ENCODE results near the gene CCL3. TPM values are rescaled to one million over a fixed set of nuclear protein-coding genes. Genes with fewer than 3 reads are reported as not detected.

The CCL3 gene
- total RNA-seq, 1 experiment from 2014 or later, result 1.1 TPM

DNA sequence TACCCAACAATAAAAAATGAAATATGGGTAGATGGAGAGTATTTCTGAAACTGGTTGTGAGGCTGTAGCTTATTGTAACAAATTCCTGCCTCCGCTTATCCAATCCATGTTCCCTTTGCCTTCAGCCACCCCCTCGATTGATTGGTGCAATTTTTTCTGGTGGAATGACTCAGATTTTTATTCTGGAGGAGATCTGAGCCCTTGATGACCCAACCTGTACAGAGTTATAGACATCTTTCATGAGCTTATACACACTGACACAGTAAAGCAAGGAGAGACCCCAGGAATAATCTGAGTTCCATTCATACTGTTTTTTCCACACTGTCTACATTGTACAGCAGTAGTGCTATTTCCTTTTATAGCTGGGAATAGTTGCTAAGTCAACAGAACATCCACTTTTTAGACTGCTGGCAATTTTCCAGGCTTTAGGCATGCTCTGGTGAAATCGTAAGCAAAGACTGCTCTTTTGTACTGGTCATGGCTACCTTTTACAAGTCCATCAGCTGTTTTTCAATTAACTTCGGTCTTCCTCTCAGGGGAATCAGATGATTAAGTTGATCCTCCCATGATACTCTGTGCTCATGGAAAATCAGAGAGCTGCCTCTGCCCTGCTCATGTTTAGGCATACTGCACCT is 43.8 kb upstream of the CCL3 start:
- BruUV-seq (replicated peaks), result no TSS peak
- intact Hi-C loops (cut with micrococcal nuclease; ENCODE audit: unreplicated experiment), result no loop called here
- no peak overlapping the region for H3K27ac ChIP-seq (ENCODE audit: low read length)

DNA sequence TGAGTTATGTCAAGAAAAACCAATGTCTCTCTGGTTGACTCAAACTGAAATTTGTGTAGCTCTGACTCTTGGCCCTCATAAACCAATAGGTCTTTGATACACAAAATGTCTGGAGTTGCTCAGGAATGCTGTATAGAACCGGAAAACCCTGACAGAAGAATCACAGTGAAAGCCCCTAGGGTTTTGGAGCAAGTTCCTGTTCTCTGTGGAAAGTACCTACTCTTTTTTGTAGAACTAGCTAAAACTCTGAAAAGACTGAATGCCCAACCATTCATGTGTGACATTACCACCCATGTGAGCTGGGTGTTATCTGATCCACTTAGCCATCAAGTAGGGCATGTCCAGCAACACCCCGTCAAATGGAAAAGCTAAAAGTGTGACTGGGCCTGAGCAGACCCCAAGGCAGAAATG is 42.5 kb upstream of the CCL3 start:
- Histone ChIP-seq H3K9me3 (ENCODE audit: control insufficient read depth, insufficient read depth, low read depth, low read length) (no peaks in the 10 kb centered on the region), H3K27ac (ENCODE audit: low read length) (no peak overlapping the region), H3K4me1 (ENCODE audit: control insufficient read depth, insufficient read depth, low read length) (no peaks in the 10 kb centered on the region), H3K27me3 (ENCODE audit: control insufficient read depth, insufficient read depth, low read length) (peaks cover 8% of the 10 kb centered on the region), H3K4me3 (ENCODE audit: low read depth in 2 of 2, low read length in 2 of 2) (no peak overlapping the region), H3K36me3 (ENCODE audit: control insufficient read depth, insufficient read depth, low read length) (no peaks in the 10 kb centered on the region)
- in situ Hi-C loops (cut with HindIII; ENCODE audit: low pct_unique_long_range_greater_than_20kb, low sequenced_read_pairs), result no loop called here
- ChIA-PET POLR2A (no interaction called here), CTCF (no interaction called here)
- DNase-seq (ENCODE audit: low read depth, low spot score) (no peak), ATAC-seq (no peak)
- TF ChIP-seq, protein P1, sequence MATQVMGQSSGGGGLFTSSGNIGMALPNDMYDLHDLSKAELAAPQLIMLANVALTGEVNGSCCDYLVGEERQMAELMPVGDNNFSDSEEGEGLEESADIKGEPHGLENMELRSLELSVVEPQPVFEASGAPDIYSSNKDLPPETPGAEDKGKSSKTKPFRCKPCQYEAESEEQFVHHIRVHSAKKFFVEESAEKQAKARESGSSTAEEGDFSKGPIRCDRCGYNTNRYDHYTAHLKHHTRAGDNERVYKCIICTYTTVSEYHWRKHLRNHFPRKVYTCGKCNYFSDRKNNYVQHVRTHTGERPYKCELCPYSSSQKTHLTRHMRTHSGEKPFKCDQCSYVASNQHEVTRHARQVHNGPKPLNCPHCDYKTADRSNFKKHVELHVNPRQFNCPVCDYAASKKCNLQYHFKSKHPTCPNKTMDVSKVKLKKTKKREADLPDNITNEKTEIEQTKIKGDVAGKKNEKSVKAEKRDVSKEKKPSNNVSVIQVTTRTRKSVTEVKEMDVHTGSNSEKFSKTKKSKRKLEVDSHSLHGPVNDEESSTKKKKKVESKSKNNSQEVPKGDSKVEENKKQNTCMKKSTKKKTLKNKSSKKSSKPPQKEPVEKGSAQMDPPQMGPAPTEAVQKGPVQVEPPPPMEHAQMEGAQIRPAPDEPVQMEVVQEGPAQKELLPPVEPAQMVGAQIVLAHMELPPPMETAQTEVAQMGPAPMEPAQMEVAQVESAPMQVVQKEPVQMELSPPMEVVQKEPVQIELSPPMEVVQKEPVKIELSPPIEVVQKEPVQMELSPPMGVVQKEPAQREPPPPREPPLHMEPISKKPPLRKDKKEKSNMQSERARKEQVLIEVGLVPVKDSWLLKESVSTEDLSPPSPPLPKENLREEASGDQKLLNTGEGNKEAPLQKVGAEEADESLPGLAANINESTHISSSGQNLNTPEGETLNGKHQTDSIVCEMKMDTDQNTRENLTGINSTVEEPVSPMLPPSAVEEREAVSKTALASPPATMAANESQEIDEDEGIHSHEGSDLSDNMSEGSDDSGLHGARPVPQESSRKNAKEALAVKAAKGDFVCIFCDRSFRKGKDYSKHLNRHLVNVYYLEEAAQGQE (IDR thresholded peaks at IDR 0.05; ENCODE audit: insufficient read depth in 1 of 2, low read depth in 2 of 2, low read length in 1 of 2), result no peak
- TF ChIP-seq POLR2AphosphoS5 (IDR thresholded peaks at IDR 0.05; ENCODE audit: low read depth, low read length), result no peak
- TF ChIP-seq, protein P2, sequence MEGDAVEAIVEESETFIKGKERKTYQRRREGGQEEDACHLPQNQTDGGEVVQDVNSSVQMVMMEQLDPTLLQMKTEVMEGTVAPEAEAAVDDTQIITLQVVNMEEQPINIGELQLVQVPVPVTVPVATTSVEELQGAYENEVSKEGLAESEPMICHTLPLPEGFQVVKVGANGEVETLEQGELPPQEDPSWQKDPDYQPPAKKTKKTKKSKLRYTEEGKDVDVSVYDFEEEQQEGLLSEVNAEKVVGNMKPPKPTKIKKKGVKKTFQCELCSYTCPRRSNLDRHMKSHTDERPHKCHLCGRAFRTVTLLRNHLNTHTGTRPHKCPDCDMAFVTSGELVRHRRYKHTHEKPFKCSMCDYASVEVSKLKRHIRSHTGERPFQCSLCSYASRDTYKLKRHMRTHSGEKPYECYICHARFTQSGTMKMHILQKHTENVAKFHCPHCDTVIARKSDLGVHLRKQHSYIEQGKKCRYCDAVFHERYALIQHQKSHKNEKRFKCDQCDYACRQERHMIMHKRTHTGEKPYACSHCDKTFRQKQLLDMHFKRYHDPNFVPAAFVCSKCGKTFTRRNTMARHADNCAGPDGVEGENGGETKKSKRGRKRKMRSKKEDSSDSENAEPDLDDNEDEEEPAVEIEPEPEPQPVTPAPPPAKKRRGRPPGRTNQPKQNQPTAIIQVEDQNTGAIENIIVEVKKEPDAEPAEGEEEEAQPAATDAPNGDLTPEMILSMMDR (IDR thresholded peaks at IDR 0.05), result no peak
- no TSS peak for BruUV-seq (replicated peaks)
- intact Hi-C loops (cut with micrococcal nuclease; ENCODE audit: unreplicated experiment), result no loop called here

More for the DNA sequence above, 43.8 kb upstream of the CCL3 start:
- Histone ChIP-seq H3K27me3 (ENCODE audit: control insufficient read depth, insufficient read depth, low read length) (peaks cover 8% of the 10 kb centered on the region), H3K4me1 (ENCODE audit: control insufficient read depth, insufficient read depth, low read length) (no peaks in the 10 kb centered on the region), H3K9me3 (ENCODE audit: control insufficient read depth, insufficient read depth, low read depth, low read length) (no peaks in the 10 kb centered on the region), H3K36me3 (ENCODE audit: control insufficient read depth, insufficient read depth, low read length) (no peaks in the 10 kb centered on the region), H3K4me3 (ENCODE audit: low read depth in 2 of 2, low read length in 2 of 2) (no peak overlapping the region)
- in situ Hi-C loops (cut with HindIII; ENCODE audit: low pct_unique_long_range_greater_than_20kb, low sequenced_read_pairs), result no loop called here
- TF ChIP-seq TCF7L2 (IDR thresholded peaks at IDR 0.05; ENCODE audit: low read depth, low read length) (no peak), POLR2AphosphoS5 (IDR thresholded peaks at IDR 0.05; ENCODE audit: low read depth, low read length) (no peak), SIN3A (IDR thresholded peaks at IDR 0.05; ENCODE audit: borderline replicate concordance, insufficient read depth, low read depth, low read length) (no peak)
- TF ChIP-seq, protein P2 (IDR thresholded peaks at IDR 0.05), result no peak
- TF ChIP-seq, protein P1 (IDR thresholded peaks at IDR 0.05; ENCODE audit: insufficient read depth in 1 of 2, low read depth in 2 of 2, low read length in 1 of 2), result no peak
- ATAC-seq, result no peak
- ChIA-PET CTCF (no interaction called here), POLR2A (no interaction called here)
- DNase-seq (ENCODE audit: low read depth, low spot score), result no peak

All from Panc1 (cell line).